Activated CD4-positive, alpha-beta T cell treated with anti-CD3 and anti-CD28 coated beads for 48 hours (primary cell): Measurements from ENCODE around the gene CTNNA3.

Experiments
- DNase-seq: peaks from one replicate; pipeline ENCODE4 v3.0.0-alpha.2; 2020

Gene CTNNA3

GRCh38 chr10:66842371-66842770, 853.6 kb downstream of the CTNNA3 start:
- no peak for DNase-seq

GRCh38 chr10:66838656-66839055, 857.3 kb downstream of the CTNNA3 start:
- no peak for DNase-seq

DNA sequence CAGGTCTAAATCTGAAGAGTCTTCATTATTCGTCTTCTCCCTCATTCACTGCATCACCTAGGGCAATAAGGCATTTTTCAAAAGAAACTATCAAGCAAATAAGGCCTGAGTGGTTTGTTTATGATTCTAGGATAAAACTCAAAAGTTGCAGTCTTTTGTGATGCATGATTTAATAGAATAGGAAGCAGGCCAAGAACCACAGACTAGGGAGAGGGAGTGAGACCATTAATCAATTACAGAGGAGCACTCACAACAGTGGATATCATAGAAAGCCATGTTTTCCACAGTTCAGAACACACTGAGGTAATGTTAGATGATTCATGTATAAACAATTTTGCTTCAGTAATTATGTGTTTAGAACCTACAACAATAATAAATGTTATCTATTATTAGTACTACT, 858.0 kb downstream of the CTNNA3 start:
- DNase-seq: no peak

DNA sequence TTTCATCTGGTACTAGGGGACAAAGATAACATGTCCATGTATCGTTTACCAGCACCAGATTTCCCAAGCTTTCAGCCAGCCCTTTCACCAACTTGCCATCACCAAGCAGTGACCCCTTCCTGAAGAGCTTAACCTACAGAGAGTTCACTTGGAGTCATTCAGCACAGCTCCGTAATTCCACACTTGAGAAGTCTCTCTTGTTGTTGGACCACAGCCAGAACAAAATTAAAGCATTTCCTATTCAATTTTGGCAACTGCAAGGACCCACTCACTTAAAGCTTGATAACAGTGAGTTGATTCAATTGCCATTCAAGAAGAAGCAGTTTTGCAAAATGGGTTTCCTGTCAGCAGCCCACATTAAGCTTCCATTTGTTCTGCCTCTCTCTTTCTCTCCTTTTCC, 858.7 kb downstream of the CTNNA3 start:
- DNase-seq: no peak

DNA sequence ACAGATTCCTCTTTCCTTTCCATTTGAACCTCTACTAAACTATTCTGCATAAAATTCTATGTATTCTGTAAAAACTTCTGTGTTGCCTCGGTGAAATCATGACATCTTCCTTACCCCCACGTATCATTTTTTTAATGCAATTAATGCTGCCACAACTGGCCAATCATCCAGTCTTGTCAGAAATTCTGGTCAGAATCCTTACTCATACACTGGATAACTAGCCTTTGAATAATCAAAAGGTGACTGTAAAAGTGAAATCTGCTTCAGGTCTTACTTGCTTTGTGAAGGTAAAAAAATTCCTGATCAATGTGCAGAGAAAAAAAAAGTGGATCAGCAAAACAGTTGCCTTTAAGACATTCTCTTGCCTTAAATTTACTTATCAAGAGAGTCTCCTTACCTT, 859.2 kb downstream of the CTNNA3 start:
- DNase-seq: no peak

GRCh38 chr10:66836057-66836456, 859.9 kb downstream of the CTNNA3 start:
- DNase-seq: no peak

GRCh38 chr10:66835400-66835799, 860.6 kb downstream of the CTNNA3 start:
- DNase-seq: no peak

- no peak for DNase-seq
These were observed 861.2 kb downstream of the CTNNA3 start for GRCh38 chr10:66834802-66835201.

GRCh38 chr10:66833861-66834260, 862.1 kb downstream of the CTNNA3 start:
- no peak for DNase-seq

- DNase-seq: no peak
These were observed 863.1 kb downstream of the CTNNA3 start for GRCh38 chr10:66832781-66833422.

DNA sequence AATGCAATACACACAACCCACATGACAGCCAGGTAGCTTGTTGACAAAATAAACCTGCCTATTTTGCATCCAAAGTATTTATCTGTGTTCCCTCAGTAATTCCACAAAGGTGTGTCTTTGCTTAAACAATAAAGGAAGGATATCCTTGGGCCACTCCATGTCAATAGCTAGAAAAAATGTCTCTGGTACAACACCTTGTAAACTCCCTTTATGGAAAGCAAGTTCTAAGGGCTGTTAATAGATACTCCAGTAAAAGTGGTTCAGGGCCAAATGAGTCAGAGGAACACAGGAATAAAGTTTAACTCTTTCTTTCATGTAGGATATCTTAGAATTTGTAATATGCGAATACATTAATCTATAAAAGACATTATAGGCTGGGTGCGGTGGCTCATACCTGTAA, 867.0 kb downstream of the CTNNA3 start:
- DNase-seq: no peak

GRCh38 chr10:66827353-66827752, 868.6 kb downstream of the CTNNA3 start:
- DNase-seq: no peak

DNA sequence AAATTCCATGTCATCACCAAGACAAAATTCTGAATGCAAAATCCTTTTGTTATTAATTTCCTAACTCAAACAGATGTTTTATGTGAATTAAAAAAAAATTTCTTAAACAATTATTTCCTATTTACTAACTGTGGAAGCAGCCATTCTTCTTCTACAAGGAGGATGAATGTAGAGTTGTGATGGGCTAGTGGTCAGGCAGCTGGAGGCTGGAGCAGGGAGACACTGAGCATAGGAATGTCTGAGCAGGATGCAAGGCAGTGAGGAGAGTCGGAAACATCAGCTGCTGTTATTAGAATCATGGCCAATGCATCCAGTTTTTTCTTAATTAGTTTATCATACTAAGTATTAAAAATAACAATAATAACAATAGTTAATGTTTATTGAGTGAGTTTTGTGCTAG, 872.7 kb downstream of the CTNNA3 start:
- DNase-seq: no peak

GRCh38 chr10:66822801-66823200, 873.2 kb downstream of the CTNNA3 start:
- no peak for DNase-seq

DNA sequence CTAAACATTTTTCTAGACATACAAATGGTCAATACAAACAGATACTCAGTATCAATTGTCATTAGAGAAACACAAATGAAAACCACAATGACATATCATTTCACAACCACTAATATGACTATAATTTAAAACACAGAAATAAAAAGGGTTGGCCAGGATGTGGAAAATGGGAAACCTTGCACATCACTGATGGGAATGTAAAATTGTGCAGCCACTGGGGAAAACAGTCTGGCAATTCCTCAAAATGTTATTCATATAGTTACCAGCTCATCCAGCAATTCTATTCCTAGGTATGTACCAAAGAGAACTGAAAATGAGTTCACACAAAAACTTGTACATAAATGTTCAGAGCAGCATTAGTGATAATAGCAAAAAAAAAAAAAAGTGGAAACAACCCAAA, 876.3 kb downstream of the CTNNA3 start:
- no peak for DNase-seq

GRCh38 chr10:66813122-66813521, 882.9 kb downstream of the CTNNA3 start:
- no peak for DNase-seq

- DNase-seq: no peak
These were observed 884.8 kb downstream of the CTNNA3 start for GRCh38 chr10:66811211-66811610.

DNA sequence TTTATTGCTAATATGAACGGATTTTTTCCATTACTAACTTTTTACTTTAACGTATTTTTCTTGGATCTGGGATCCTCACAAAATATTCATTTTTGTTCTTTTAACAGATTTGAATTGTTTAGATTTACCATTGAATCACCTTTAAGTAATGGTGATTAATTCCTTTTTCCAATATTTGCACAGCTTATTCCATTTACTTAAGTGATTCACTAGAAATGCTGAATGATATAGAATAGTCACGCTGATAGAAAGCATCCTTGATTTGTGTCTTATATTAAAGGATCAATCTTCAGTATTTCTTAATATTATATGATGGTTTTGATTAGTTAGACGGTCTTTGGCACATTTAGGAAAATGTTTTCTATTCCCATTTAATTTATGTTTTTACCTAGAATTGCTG, 886.6 kb downstream of the CTNNA3 start:
- no peak for DNase-seq

- DNase-seq: no peak
These were observed 890.4 kb downstream of the CTNNA3 start for GRCh38 chr10:66805612-66806011.

GRCh38 chr10:66804962-66805361, 891.0 kb downstream of the CTNNA3 start:
- DNase-seq: no peak

DNA sequence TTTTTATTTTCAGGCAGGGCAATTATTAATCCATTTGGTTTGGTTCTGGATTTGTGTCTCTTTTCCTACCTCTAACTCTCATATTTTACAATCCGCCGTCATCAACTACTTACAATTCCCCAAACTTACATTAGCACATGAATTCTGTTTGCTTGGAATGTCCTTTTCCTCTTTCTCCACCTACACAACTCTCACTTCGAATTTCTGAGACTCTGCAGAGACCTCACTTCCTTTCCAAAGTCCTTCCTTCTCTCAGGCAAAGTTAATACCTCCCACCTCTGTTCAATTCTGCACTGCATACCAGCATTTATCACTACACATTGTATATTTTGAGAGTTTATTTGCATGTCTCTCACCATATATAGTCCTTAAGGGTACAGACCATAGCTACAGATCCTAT, 892.8 kb downstream of the CTNNA3 start:
- DNase-seq: no peak

GRCh38 chr10:66799474-66799873, 896.5 kb downstream of the CTNNA3 start:
- DNase-seq: no peak

DNA sequence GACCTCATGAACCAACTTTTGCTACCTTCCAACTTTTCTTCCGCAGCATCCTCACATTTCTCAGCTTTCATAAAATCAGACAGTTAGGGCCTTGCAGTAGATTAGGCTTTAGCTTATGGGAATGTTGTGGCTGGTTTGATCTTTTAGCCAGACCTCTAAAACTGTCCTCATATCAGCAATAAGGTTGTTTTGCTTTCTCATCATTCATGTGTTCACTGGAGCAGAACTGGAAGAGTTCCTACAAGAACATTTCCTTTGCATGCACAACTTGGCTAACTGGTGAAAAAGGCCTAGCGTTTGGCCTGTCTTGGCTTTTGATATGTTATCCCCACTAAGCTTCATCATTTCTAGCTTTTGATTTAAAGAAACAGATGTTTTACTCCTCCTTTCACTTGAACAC, 900.1 kb downstream of the CTNNA3 start:
- no peak for DNase-seq

DNA sequence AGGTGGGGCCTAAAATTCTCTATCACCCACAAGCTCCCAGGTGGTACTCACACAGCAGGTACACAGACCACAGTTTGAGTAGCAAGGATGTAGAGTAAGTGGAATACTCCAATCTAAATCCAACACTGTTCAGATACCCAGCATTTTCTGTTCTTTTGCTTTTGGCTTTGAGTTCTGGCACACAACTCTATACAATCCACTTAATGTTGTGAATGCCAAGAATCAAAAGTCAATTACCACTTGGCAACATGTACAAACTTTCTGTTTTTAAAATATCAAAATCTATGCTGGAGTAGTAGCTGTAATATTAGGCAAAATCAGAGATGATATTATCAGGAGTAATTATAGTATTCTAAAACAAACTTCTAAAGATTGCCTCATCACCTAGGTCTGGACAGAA, 903.6 kb downstream of the CTNNA3 start:
- DNase-seq: no peak

GRCh38 chr10:66788178-66788987, 907.6 kb downstream of the CTNNA3 start:
- no peak for DNase-seq
